ENCODE data around the gene SAV1.

DNA sequence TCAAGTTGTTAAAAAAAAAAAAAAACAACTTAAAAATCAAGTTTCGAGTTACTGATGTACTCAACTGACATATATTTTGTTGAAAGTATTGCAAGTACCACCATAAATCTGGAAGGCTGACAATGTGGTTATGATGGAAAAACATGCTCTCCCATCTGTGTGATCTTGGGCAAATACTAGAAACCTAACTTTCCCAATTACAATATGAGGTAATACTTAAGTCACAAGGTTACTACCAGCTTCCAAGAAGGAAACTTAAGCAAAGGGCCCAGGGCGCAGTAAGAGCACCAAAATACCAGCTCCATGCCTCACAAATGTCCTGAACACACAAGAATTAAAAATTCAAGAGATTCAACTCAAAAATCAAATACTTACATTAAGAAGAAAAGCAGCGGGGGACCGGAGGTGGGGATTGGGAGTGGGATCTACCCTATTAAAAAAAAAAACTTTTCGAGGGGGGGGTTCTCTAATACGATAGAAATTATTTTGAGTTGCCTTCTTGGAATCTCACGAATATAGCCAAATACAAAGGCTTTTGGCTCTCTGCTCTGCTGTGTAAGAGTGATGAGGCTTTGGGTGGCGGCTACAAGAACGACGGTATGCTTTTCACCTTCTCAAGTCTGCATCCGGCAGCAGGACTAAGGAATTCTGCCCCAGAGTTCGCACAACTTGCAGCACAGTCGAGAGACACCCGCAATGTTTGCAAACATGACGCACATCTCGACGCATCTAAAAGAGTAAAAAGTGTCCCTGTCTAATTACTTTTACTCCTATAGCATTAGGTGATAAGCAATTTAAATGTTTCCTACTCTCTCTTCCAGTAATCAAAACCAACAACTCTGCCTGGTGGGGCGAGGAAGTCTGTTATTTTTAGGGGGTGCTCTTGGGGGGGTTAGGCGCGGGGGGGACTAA lies 1.1 kb downstream of the SAV1 start:
- TF ChIP-seq, protein P1, sequence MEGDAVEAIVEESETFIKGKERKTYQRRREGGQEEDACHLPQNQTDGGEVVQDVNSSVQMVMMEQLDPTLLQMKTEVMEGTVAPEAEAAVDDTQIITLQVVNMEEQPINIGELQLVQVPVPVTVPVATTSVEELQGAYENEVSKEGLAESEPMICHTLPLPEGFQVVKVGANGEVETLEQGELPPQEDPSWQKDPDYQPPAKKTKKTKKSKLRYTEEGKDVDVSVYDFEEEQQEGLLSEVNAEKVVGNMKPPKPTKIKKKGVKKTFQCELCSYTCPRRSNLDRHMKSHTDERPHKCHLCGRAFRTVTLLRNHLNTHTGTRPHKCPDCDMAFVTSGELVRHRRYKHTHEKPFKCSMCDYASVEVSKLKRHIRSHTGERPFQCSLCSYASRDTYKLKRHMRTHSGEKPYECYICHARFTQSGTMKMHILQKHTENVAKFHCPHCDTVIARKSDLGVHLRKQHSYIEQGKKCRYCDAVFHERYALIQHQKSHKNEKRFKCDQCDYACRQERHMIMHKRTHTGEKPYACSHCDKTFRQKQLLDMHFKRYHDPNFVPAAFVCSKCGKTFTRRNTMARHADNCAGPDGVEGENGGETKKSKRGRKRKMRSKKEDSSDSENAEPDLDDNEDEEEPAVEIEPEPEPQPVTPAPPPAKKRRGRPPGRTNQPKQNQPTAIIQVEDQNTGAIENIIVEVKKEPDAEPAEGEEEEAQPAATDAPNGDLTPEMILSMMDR (IDR thresholded peaks at IDR 0.05 in 2 of 3, conservative IDR thresholded peaks at IDR 0.05 in 1 of 3; ENCODE audit: control insufficient read depth in 2 of 3, extremely low read depth in 1 of 3, insufficient read depth in 1 of 3, low read depth in 3 of 3, low read length in 3 of 3), result no peak
- no peak for TF ChIP-seq RAD51 (IDR thresholded peaks at IDR 0.05)
- no peak for TF ChIP-seq POLR2A (IDR thresholded peaks at IDR 0.05; ENCODE audit: low read depth, low read length)
- no peak for TF ChIP-seq NFIC (IDR thresholded peaks at IDR 0.05; ENCODE audit: low read depth, low read length)
- no peak for TF ChIP-seq NR2F1 (conservative IDR thresholded peaks at IDR 0.05)
- TF ChIP-seq, protein P2, sequence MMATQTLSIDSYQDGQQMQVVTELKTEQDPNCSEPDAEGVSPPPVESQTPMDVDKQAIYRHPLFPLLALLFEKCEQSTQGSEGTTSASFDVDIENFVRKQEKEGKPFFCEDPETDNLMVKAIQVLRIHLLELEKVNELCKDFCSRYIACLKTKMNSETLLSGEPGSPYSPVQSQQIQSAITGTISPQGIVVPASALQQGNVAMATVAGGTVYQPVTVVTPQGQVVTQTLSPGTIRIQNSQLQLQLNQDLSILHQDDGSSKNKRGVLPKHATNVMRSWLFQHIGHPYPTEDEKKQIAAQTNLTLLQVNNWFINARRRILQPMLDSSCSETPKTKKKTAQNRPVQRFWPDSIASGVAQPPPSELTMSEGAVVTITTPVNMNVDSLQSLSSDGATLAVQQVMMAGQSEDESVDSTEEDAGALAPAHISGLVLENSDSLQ (IDR thresholded peaks at IDR 0.05), result no peak
- no peak for TF ChIP-seq ZNF24 (IDR thresholded peaks at IDR 0.05)
- TF ChIP-seq EZH2 (IDR thresholded peaks at IDR 0.05; ENCODE audit: borderline replicate concordance, control insufficient read depth, low read depth, low read length), result no peak
- no peak for TF ChIP-seq DPF2 (IDR thresholded peaks at IDR 0.05)
- TF ChIP-seq HDAC6 (IDR thresholded peaks at IDR 0.05; ENCODE audit: unreplicated experiment), result no peak
- no peak for TF ChIP-seq RCOR1 (conservative IDR thresholded peaks at IDR 0.05; ENCODE audit: low read depth, low read length)
- TF ChIP-seq KDM1A (IDR thresholded peaks at IDR 0.05; ENCODE audit: borderline replicate concordance), result no peak
- TF ChIP-seq POLR2AphosphoS2 (IDR thresholded peaks at IDR 0.05; ENCODE audit: low read depth, low read length), result no peak

Measured in GM12878 (cell line).